Measurements from ENCODE around the gene C1orf35. TPM values are rescaled to one million over a fixed set of nuclear protein-coding genes. Genes with fewer than 3 reads are reported as not detected.

Gene C1orf35
- total and polyA plus RNA-seq, 2 experiments from 2014 or later: 14.0 to 67.6 TPM

GRCh38 chr1:228147151-228147693 lies 44.1 kb upstream of the C1orf35 start:
- H4K20me1 ChIP-seq (replicated peaks; ENCODE audit: insufficient read depth): no peaks in the 10 kb centered on the region
- Mint-ChIP-seq H3K36me3 (ENCODE audit: low read depth) (no peaks in the 10 kb centered on the region; the same call in 1 of the 3 replicates), H3K9me3 (no peaks in the 10 kb centered on the region; the same call in 2 of the 3 replicates), H3K27ac (no peak overlapping the region), H3K27me3 (ENCODE audit: insufficient read depth, low read depth, poor library complexity) (peaks cover 13% of the 10 kb centered on the region), H3K4me3 (no peak overlapping the region), H3K4me1 (peaks cover 3% of the 10 kb centered on the region; the same call in 2 of the 3 replicates)
- no peak overlapping the region for H3K4me3 ChIP-seq
- no peaks in the 10 kb centered on the region for H3K36me3 ChIP-seq (ENCODE audit: insufficient read depth)
- TF ChIP-seq ZNF114 (CRISPR knock-in tag; IDR thresholded peaks at IDR 0.05): no peak
- TF ChIP-seq CREB1 (CRISPR knock-in tag; IDR thresholded peaks at IDR 0.05; ENCODE audit: low read depth): no peak
- no peak for TF ChIP-seq ZNF462 (CRISPR knock-in tag; IDR thresholded peaks at IDR 0.05)
- TF ChIP-seq EZH2 (IDR thresholded peaks at IDR 0.05; ENCODE audit: low read depth, unreplicated experiment): no peak
- no peak for TF ChIP-seq JUNB (IDR thresholded peaks at IDR 0.05; ENCODE audit: unreplicated experiment)
- no peak for TF ChIP-seq CTCF (conservative IDR thresholded peaks at IDR 0.05; ENCODE audit: low read depth in 2 of 2)
- no peak for TF ChIP-seq POLR2AphosphoS5 (IDR thresholded peaks at IDR 0.05; ENCODE audit: low read depth)
- TF ChIP-seq EZH2phosphoT487 (IDR thresholded peaks at IDR 0.05; ENCODE audit: unreplicated experiment): no peak
- TF ChIP-seq REST (IDR thresholded peaks at IDR 0.05; ENCODE audit: unreplicated experiment): no peak
- no peak for TF ChIP-seq ZNF331 (CRISPR knock-in tag; IDR thresholded peaks at IDR 0.05; ENCODE audit: low read depth)
- no peak for TF ChIP-seq STAT1 (IDR thresholded peaks at IDR 0.05; ENCODE audit: unreplicated experiment)
- TF ChIP-seq NANOG (IDR thresholded peaks at IDR 0.05; ENCODE audit: borderline replicate concordance): no peak
- TF ChIP-seq ETS1 (IDR thresholded peaks at IDR 0.05): no peak
- H3K9me2 ChIP-seq (ENCODE audit: insufficient read depth): no peaks in the 10 kb centered on the region
- DNase-seq (ENCODE audit: low spot score): no peak
- no peaks in the 10 kb centered on the region for H3F3A ChIP-seq (replicated peaks; ENCODE audit: low read depth)
- no peak for ATAC-seq
- no peak overlapping the region for H2AFZ ChIP-seq
- no peak overlapping the region for H3K4me2 ChIP-seq
- no peak overlapping the region for H3K27ac ChIP-seq (ENCODE audit: low read depth)
- peaks cover 19% of the 10 kb centered on the region for H3K79me2 ChIP-seq (replicated peaks; ENCODE audit: insufficient read depth)
- H3K27me3 ChIP-seq (ENCODE audit: insufficient read depth): no peaks in the 10 kb centered on the region
- H3K4me1 ChIP-seq (ENCODE audit: insufficient read depth): no peaks in the 10 kb centered on the region
